Effector memory CD8-positive, alpha-beta T cell (primary cell): ENCODE results near the gene SRPK2.
A peak's percentile ranks its signal among the peaks of the same experiment; 100 is the strongest.
"Not testable (repeated sequence)": the region's sequence is repeated elsewhere in the genome, so short reads cannot be mapped to it uniquely, and the experiment has no call there.

Experiments used
- ATAC-seq: fragments of 150-1000 bp; cut with Tn5 transposase; replicated peaks from 2 replicates; pipeline ENCODE4 v1.10.0; 2021; ENCODE audit warnings: mild to moderate bottlenecking, moderate library complexity
- DNase-seq, 3 experiments: peaks; one replicate each; pipeline ENCODE4 v3.0.0; 2021
- H3K27ac Mint-ChIP-seq, 2 donors: one replicate each; pipeline ENCODE4 v1.8.0; 2022; ENCODE audit warnings: mild to moderate bottlenecking in 2 of 2, mixed read lengths in 2 of 2, moderate library complexity in 2 of 2
- H3K27me3 Mint-ChIP-seq, 2 donors: one replicate each; pipeline ENCODE4 v1.8.0; 2022; ENCODE audit warnings: mixed read lengths in 2 of 2
- H3K36me3 Mint-ChIP-seq: one replicate; pipeline ENCODE4 v1.8.0; 2022; ENCODE audit warnings: mild to moderate bottlenecking, moderate library complexity, mixed read lengths; ENCODE audit not compliant: insufficient read depth
- H3K4me1 Mint-ChIP-seq, 2 donors: one replicate each; pipeline ENCODE4 v1.8.0; 2022; ENCODE audit warnings: low read depth in 2 of 2, mixed read lengths in 2 of 2
- H3K4me3 Mint-ChIP-seq, 2 donors: one replicate each; pipeline ENCODE4 v1.8.0; 2022; ENCODE audit warnings: mild to moderate bottlenecking in 2 of 2, mixed read lengths in 2 of 2, moderate library complexity in 2 of 2
- H3K9me3 Mint-ChIP-seq, 2 donors: one replicate each; pipeline ENCODE4 v1.8.0; 2022; ENCODE audit warnings: mixed read lengths in 2 of 2

SRPK2 gene

DNA sequence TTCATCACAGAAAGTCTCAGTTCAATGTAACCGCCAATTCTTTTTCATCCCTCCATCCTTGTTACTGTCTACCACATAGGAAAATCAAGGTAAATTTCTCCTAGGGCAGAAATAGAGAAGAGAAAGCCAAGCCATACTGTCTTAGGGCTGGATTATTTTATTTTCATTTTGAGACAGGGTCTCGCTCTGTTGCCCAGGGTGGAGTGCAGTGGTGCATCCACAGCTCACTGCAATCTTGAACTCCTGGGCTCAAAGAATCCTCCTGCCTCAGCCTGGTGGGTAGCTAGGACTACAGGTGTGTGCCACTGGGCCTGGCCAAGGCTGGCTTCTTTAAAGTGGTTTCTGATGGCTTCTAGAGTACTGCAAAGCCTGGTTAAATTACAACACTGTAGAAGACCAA lies 181.7 kb downstream of the SRPK2 start:
- no peak overlapping the region for H3K4me3 Mint-ChIP-seq
- ATAC-seq = no peak
- peak overlapping the region in 1 of 2 donors; percentile 69 for H3K27ac Mint-ChIP-seq
- H3K36me3 Mint-ChIP-seq = peaks cover 17% of the 10 kb centered on the region
- no peak for DNase-seq
- H3K27me3 Mint-ChIP-seq = no peaks in the 10 kb centered on the region
- H3K9me3 Mint-ChIP-seq = no peaks in the 10 kb centered on the region
- peaks cover 33 to 70% of the 10 kb centered on the region in 2 donors for H3K4me1 Mint-ChIP-seq

DNA sequence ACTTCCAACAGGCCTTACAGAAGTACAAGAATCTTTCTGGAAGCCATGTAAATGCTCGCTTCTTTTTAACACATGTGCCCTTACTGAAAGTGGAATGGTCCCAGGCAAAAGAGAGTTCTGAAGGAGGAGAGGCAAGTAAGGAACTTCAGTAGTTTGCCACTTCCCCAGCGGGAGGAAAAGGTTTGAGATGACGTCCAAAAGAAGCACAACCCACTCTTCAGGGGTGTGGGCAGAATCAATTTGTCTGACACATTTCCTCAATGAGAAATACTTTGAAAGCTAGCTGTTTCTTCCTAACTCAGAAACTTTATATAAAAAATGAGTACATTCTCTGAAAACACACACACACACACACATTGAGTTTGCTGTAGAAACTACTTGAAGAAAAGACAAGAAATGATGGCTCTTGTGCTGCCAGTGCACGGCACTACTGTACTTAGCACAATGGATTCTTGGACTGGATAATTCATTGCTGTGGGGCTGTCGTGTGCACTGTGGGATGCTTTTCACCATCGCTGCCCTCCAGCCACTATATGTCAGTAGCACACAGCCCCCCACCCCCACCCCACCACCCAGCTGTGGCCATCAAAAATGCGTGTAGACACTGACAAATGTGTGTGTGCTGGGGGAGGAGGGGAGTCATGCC lies 183.0 kb downstream of the SRPK2 start:
- no peaks in the 10 kb centered on the region for H3K27me3 Mint-ChIP-seq
- peaks cover 29 to 61% of the 10 kb centered on the region in 2 donors for H3K4me1 Mint-ChIP-seq
- no peak overlapping the region for H3K4me3 Mint-ChIP-seq
- H3K27ac Mint-ChIP-seq = peak overlapping the region in 1 of 2 donors; percentile 69
- ATAC-seq (peak; percentile 19), DNase-seq (no peak)
- peaks cover 19% of the 10 kb centered on the region for H3K36me3 Mint-ChIP-seq
- H3K9me3 Mint-ChIP-seq = no peaks in the 10 kb centered on the region

DNA sequence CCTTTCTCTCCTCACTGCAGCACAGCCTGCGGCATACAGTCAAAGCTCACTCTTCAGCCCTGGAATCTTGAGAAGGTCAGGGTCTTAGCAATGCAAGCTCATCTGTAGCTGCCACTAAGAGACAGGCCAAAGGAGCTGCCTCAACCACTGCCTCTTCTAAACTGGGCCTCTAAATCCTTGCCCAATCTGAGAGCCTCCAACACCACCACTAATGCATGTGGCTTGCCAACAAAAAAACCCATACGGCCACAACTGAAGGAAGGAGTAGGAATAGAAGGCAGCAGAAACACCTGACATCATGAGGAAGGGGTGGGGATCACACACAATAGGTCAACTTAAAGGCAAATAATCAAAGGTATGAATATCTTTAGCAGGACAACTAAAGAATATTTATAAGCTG lies 183.8 kb downstream of the SRPK2 start:
- no peaks in the 10 kb centered on the region for H3K9me3 Mint-ChIP-seq
- H3K27ac Mint-ChIP-seq = no peak overlapping the region
- ATAC-seq (no peak), DNase-seq (no peak)
- no peaks in the 10 kb centered on the region for H3K27me3 Mint-ChIP-seq
- H3K36me3 Mint-ChIP-seq = peaks cover 20% of the 10 kb centered on the region
- no peak overlapping the region for H3K4me3 Mint-ChIP-seq
- H3K4me1 Mint-ChIP-seq = peaks cover 26 to 60% of the 10 kb centered on the region in 2 donors

DNA sequence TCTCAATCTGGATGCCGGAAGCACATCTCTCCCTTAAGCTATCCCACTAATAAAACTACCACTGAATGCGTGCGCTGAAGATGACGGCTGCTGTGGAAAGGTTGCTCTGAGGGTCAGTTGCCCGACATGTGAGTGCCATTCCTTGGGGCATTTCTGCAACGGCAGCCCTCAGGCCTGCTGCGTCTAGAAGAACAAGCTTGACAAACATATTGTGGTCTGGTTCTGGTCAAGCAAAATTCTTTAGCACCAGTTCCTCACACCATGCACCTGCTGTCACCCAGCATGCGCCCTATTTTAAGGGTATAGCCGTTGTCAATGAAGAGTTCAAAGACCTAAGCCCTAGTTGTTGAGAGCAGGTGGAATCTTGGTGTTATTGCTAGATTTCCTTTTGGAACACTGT lies 184.2 kb downstream of the SRPK2 start:
- no peak overlapping the region for H3K4me3 Mint-ChIP-seq
- ATAC-seq (no peak), DNase-seq (no peak)
- H3K27ac Mint-ChIP-seq = no peak overlapping the region
- no peaks in the 10 kb centered on the region for H3K9me3 Mint-ChIP-seq
- H3K4me1 Mint-ChIP-seq = peaks cover 25 to 59% of the 10 kb centered on the region in 2 donors
- H3K36me3 Mint-ChIP-seq = peaks cover 20% of the 10 kb centered on the region
- H3K27me3 Mint-ChIP-seq = no peaks in the 10 kb centered on the region

DNA sequence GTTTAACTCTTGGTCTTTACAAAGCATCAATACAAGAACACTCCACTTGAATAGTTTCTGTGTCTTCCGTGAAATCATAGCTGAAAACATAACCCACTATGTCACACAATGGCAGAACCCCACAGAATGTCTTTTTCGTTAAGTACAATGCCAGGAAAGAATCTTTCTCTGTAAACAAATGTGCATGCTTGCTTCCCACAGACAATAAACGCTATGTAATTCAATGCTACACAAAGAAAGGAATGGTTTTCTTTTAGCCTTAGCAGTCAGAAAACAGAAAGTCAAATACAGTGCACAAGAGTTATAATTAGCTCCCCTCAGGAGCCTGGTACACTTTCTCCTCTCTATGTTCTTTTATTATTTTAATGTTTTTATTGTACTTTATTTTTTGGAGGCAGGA lies 186.1 kb downstream of the SRPK2 start:
- Mint-ChIP-seq H3K4me1 (peaks cover 23 to 59% of the 10 kb centered on the region in 2 donors), H3K36me3 (peaks cover 24% of the 10 kb centered on the region), H3K9me3 (no peaks in the 10 kb centered on the region), H3K27ac (no peak overlapping the region), H3K27me3 (no peaks in the 10 kb centered on the region), H3K4me3 (no peak overlapping the region)
- DNase-seq = no peak
- ATAC-seq = no peak

DNA sequence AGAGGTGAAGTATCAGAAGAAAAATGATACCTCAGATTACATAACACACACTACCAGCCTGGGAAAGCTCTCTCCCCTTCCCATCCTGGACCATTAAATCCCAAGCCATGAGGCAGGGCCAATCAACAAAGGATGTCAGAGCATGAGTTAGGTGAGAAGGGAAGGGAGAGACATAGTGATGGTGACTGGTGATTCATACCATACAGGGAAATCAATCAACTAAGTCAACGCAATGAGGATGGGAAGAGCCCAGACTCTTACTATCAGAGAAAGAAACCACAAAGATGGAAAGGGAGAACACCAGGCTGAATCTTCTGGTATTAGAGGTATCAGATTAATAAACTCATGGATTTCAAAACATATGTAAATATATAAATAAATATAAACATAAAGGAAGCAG lies 189.3 kb downstream of the SRPK2 start:
- H3K4me1 Mint-ChIP-seq = peaks cover 13 to 51% of the 10 kb centered on the region in 2 donors
- no peaks in the 10 kb centered on the region for H3K27me3 Mint-ChIP-seq
- H3K9me3 Mint-ChIP-seq = no peaks in the 10 kb centered on the region
- ATAC-seq (no peak), DNase-seq (no peak)
- H3K27ac Mint-ChIP-seq = peak overlapping the region in 1 of 2 donors; percentile 69
- H3K4me3 Mint-ChIP-seq = no peak overlapping the region
- peaks cover 18% of the 10 kb centered on the region for H3K36me3 Mint-ChIP-seq

DNA sequence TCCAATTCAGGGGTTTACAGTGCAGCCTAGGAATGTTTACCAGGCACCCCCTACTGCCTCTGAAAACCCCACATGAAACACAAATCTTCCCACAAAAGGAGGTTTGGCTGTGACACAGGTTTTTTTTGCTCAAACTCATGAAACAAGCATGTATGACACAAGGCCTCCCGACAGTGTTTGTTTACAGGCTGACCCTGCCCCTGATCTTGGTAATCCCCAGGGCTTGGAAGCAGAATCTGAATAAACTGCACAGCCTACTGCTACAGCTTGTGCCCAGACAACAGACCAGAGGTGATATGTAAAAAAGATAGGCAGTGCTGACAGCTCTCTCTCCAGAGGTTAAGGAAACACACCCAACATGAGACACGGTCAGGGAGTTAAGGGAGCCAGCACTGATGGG lies 190.5 kb downstream of the SRPK2 start:
- H3K36me3 Mint-ChIP-seq = peaks cover 16% of the 10 kb centered on the region
- no peaks in the 10 kb centered on the region for H3K9me3 Mint-ChIP-seq
- no peaks in the 10 kb centered on the region for H3K27me3 Mint-ChIP-seq
- peaks cover 13 to 48% of the 10 kb centered on the region in 2 donors for H3K4me1 Mint-ChIP-seq
- ATAC-seq = no peak
- peak overlapping the region in 1 of 2 donors; percentile 84 for H3K27ac Mint-ChIP-seq
- H3K4me3 Mint-ChIP-seq = no peak overlapping the region
- no peak for DNase-seq

DNA sequence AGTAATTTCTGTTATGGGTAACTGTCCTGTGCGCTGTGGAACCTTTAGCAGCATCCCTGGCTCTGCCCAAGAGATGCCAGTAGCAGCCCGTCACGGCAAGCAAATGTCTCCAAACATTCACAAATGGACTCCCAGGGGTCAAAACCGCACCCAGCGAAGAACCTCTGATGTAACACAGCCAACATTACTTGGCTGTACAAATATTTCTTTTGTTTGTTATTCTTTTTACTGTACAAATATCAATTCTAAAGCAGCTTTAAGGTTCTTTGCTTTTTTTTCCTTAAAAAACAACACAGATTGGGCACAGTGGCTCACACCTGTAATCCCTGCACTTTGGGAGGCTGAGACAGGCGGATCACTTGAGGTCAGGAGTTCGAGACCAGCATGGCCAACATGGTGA lies 192.2 kb downstream of the SRPK2 start:
- H3K4me1 Mint-ChIP-seq = peaks cover 14 to 48% of the 10 kb centered on the region in 2 donors
- H3K9me3 Mint-ChIP-seq = no peaks in the 10 kb centered on the region
- no peaks in the 10 kb centered on the region for H3K27me3 Mint-ChIP-seq
- DNase-seq = no peak
- no peak overlapping the region for H3K27ac Mint-ChIP-seq
- no peak for ATAC-seq
- H3K4me3 Mint-ChIP-seq = no peak overlapping the region
- H3K36me3 Mint-ChIP-seq = peaks cover 12% of the 10 kb centered on the region

DNA sequence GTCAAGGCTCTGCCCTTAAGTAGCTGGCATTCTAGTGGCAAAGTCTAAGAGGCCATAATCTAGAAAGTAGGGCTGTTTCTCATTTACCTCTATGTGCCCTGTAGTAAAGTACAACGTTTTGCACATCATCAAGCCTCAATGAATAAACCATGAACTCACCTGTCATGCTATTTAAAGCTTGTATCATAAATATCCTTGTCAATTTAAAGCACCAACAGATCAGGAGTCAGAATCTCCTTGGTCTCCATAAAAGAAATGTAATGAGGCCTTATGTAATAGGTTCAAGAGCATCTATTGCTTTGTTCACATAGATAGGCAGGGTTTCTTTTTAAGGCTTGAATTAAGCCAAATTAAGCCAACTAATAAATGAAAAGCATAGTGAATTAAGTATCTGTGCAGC lies 192.8 kb downstream of the SRPK2 start:
- Mint-ChIP-seq H3K9me3 (no peaks in the 10 kb centered on the region), H3K4me3 (no peak overlapping the region), H3K36me3 (peaks cover 11% of the 10 kb centered on the region), H3K27me3 (no peaks in the 10 kb centered on the region), H3K4me1 (peaks cover 17 to 47% of the 10 kb centered on the region in 2 donors), H3K27ac (peak overlapping the region in 1 of 2 donors; percentile 66)
- ATAC-seq = no peak
- no peak for DNase-seq

DNA sequence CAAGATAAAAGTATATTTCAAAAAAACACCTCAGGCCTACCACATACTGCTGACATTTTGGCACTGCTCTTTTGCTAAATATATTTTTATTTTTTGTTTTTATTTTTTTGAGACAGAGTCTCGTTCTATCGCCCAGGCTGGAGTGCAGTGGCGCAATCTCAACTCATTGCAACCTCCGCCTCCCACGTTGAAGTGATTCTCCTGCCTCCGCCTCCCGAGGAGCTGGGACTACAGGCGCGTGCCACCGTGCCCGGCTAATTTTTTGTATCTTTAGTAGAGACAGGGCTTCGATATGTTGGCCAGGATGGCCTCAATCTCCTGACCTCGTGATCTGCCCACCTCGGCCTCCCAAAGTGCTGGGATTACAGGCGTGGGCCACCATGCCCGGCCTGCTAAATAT lies 193.8 kb downstream of the SRPK2 start:
- not testable (repeated sequence) for H3K4me3 Mint-ChIP-seq, DNase-seq, ATAC-seq, H3K27me3 Mint-ChIP-seq, H3K36me3 Mint-ChIP-seq, H3K9me3 Mint-ChIP-seq
- peaks cover 19 to 48% of the 10 kb centered on the region in 2 donors for H3K4me1 Mint-ChIP-seq
- peak overlapping the region in 1 of 2 donors; percentile 66 for H3K27ac Mint-ChIP-seq

DNA sequence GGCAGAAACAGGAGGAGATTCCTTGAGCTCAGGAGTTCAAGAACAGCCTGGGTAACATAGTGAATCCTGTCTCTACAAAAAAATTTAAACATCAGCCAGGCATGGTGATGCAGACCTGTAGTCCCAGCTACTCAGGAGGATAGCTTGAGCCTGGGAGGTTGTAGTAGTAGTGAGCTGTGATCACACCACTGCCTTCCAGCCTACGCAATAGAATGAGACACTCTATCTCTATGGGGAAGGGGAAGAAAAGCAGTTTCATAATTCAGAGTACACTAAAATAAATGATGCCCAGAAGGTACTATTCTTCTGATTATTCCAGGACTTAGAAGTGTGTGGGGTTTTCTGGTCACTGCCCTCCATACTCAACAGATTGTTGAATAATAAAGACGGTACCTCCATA lies 197.4 kb downstream of the SRPK2 start:
- no peak overlapping the region for H3K27ac Mint-ChIP-seq
- H3K27me3 Mint-ChIP-seq = no peaks in the 10 kb centered on the region
- no peaks in the 10 kb centered on the region for H3K9me3 Mint-ChIP-seq
- no peak overlapping the region for H3K4me3 Mint-ChIP-seq
- DNase-seq (no peak), ATAC-seq (no peak)
- peaks cover 21 to 55% of the 10 kb centered on the region in 2 donors for H3K4me1 Mint-ChIP-seq
- peaks cover 8% of the 10 kb centered on the region for H3K36me3 Mint-ChIP-seq

DNA sequence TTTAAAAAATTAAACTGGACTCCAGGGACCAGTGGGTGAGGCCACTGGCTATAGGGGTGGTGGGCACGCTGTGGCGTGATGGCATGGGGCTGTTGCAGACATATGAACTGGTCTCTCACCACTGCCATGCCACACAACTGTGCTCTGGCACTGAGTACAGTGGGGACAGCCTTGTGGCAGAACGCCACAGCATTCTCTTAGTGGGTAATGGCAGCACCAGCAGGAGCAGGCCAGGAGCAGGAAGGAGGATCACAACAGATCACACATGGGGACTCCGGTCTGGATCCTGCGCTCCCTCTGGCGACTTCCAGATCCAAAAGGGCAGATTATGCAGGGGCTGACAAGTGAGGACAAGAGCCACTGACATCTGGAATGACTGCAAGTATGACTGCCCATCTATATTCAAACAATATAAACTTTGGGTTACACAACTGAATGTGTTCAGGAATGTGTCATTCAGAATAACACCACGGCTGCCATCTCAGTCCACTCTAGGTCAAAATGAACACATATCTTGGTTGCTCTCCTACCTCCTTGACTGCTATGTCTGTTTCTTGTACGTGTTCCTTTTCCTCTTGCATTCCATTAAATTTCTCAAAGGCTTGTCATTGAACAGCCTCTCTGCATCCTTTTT lies 198.7 kb downstream of the SRPK2 start:
- no peak for ATAC-seq
- H3K4me1 Mint-ChIP-seq = peaks cover 17 to 47% of the 10 kb centered on the region in 2 donors

DNA sequence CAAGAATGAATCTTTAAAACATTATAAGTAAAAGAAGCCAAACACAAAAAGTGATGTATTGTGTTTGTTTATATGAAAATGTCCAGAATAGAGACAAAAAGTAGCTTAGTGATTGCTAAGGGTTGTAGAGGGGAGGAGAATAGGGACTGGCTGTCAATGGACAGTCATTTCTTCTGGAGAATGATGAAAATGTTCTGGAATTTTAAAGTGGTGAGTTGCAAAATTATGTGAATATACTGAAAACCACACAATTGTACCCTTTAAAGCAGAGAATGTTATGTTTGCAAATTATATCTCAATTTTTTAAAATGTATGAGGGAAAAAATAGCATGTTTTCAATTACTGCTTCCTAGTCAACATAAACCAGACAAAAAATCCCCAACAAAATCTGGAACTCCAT lies 200.5 kb downstream of the SRPK2 start:
- Mint-ChIP-seq H3K4me3 (no peak overlapping the region), H3K27ac (peak overlapping the region in 1 of 2 donors; percentile 51), H3K9me3 (no peaks in the 10 kb centered on the region), H3K27me3 (no peaks in the 10 kb centered on the region), H3K36me3 (peaks cover 12% of the 10 kb centered on the region), H3K4me1 (peaks cover 17 to 46% of the 10 kb centered on the region in 2 donors)
- DNase-seq (no peak), ATAC-seq (no peak)

More for the DNA sequence above, 198.7 kb downstream of the SRPK2 start:
- no peaks in the 10 kb centered on the region for H3K27me3 Mint-ChIP-seq
- peaks cover 8% of the 10 kb centered on the region for H3K36me3 Mint-ChIP-seq
- peak overlapping the region in 1 of 2 donors; percentile 44 for H3K27ac Mint-ChIP-seq
- H3K9me3 Mint-ChIP-seq = no peaks in the 10 kb centered on the region
- no peak overlapping the region for H3K4me3 Mint-ChIP-seq
- no peak for DNase-seq
